H9 (cell line): ENCODE data around the gene KAZALD1. TPM values are rescaled to one million over a fixed set of nuclear protein-coding genes. Genes with fewer than 3 reads are reported as not detected.

Experiments used
- DNase-seq: peaks from one replicate; pipeline ENCODE4 v3.0.0-alpha.2; 2017
- H2AFZ ChIP-seq: one replicate; pipeline ENCODE4 v1.6.1; 2013; ENCODE audit warnings: mild to moderate bottlenecking, low read length, control low read depth, moderate library complexity
- H2AK5ac ChIP-seq: 2 replicates; pipeline ENCODE4 v1.6.1; 2013; ENCODE audit warnings: low read length, control low read depth, mixed read lengths; ENCODE audit not compliant: insufficient read length
- H2BK120ac ChIP-seq: one replicate; pipeline ENCODE4 v1.6.1; 2013; ENCODE audit warnings: low read depth, mild to moderate bottlenecking, low read length, control low read depth, inconsistent platforms; ENCODE audit not compliant: poor library complexity, severe bottlenecking
- H2BK12ac ChIP-seq: 2 replicates; pipeline ENCODE4 v1.6.1; 2013; ENCODE audit warnings: low read length, control low read depth, mixed read lengths, low read depth; ENCODE audit not compliant: insufficient read length
- H2BK15ac ChIP-seq: 2 replicates; pipeline ENCODE4 v1.6.1; 2013; ENCODE audit warnings: low read depth, low read length, control low read depth
- H2BK20ac ChIP-seq: one replicate; pipeline ENCODE4 v1.6.1; 2013; ENCODE audit warnings: low read depth, mild to moderate bottlenecking, low read length, control low read depth, inconsistent platforms; ENCODE audit not compliant: poor library complexity, severe bottlenecking
- H2BK5ac ChIP-seq: 2 replicates; pipeline ENCODE4 v1.6.1; 2013; ENCODE audit warnings: low read length, control low read depth, mixed read lengths; ENCODE audit not compliant: insufficient read length
- H3K14ac ChIP-seq: 2 replicates; pipeline ENCODE4 v1.6.1; 2013; ENCODE audit warnings: low read length, control low read depth; ENCODE audit not compliant: insufficient read depth
- H3K18ac ChIP-seq: 2 replicates; pipeline ENCODE4 v1.6.1; 2013; ENCODE audit warnings: low read depth, mild to moderate bottlenecking, mixed read lengths, low read length, control low read depth; ENCODE audit not compliant: insufficient read length
- H3K23ac ChIP-seq: 2 replicates; pipeline ENCODE4 v1.6.1; 2013; ENCODE audit warnings: low read length, control low read depth, mixed read lengths, low read depth; ENCODE audit not compliant: insufficient read length
- H3K23me2 ChIP-seq: 2 replicates; pipeline ENCODE4 v1.6.1; 2013; ENCODE audit warnings: low read depth, mild to moderate bottlenecking, mixed read lengths, low read length, control low read depth; ENCODE audit not compliant: insufficient read length, poor library complexity, severe bottlenecking
- H3K27ac ChIP-seq: 2 replicates; pipeline ENCODE4 v1.5.1; 2013; ENCODE audit warnings: low read length, control low read depth, mixed read lengths, low read depth; ENCODE audit not compliant: insufficient read length
- H3K27me3 ChIP-seq: 2 replicates; pipeline ENCODE4 v1.6.1; 2013; ENCODE audit warnings: low read length, control low read depth, inconsistent platforms; ENCODE audit not compliant: insufficient read depth
- H3K4ac ChIP-seq: 2 replicates; pipeline ENCODE4 v1.6.1; 2013; ENCODE audit warnings: low read depth, mild to moderate bottlenecking, control low read depth, inconsistent platforms, low read length, moderate library complexity
- H3K4me1 ChIP-seq: 2 replicates; pipeline ENCODE4 v1.6.1; 2013; ENCODE audit warnings: low read length, control low read depth, inconsistent platforms; ENCODE audit not compliant: insufficient read depth
- H3K4me2 ChIP-seq: 2 replicates; pipeline ENCODE4 v1.6.1; 2013; ENCODE audit warnings: low read length, control low read depth, mixed read lengths; ENCODE audit not compliant: insufficient read length, insufficient read depth
- H3K56ac ChIP-seq: 2 replicates; pipeline ENCODE4 v1.6.1; 2013; ENCODE audit warnings: low read depth, mild to moderate bottlenecking, mixed read lengths, low read length, control low read depth; ENCODE audit not compliant: insufficient read length
- H3K79me1 ChIP-seq: 2 replicates; pipeline ENCODE4 v1.6.1; 2013; ENCODE audit warnings: low read depth, mild to moderate bottlenecking, moderate library complexity, low read length, control low read depth, inconsistent platforms; ENCODE audit not compliant: insufficient read depth, poor library complexity, severe bottlenecking
- H3K79me2 ChIP-seq: 2 replicates; pipeline ENCODE4 v1.6.1; 2013; ENCODE audit warnings: low read length, control low read depth, inconsistent platforms; ENCODE audit not compliant: insufficient read depth
- H3K9ac ChIP-seq: 2 replicates; pipeline ENCODE4 v1.6.1; 2013; ENCODE audit warnings: low read length, control low read depth, mixed read lengths; ENCODE audit not compliant: insufficient read length; ENCODE audit errors: extremely low read depth
- H3K9me3 ChIP-seq: one replicate; pipeline ENCODE4 v1.6.1; 2013; ENCODE audit warnings: low read depth, low read length, inconsistent platforms; ENCODE audit not compliant: control insufficient read depth
- H3T11ph ChIP-seq: one replicate; pipeline ENCODE4 v1.6.1; 2013; ENCODE audit warnings: mild to moderate bottlenecking, low read length, control low read depth, inconsistent platforms
- H4K20me1 ChIP-seq: one replicate; pipeline ENCODE4 v1.6.1; 2013; ENCODE audit not compliant: control insufficient read depth, insufficient read length, insufficient read depth
- H4K5ac ChIP-seq: 2 replicates; pipeline ENCODE4 v1.6.1; 2013; ENCODE audit warnings: low read depth, mild to moderate bottlenecking, mixed read lengths, low read length, control low read depth; ENCODE audit not compliant: insufficient read length
- H4K8ac ChIP-seq: replicated peaks from 2 replicates; pipeline ENCODE4 v1.6.1; 2013; ENCODE audit warnings: low read length, control low read depth, mixed read lengths, low read depth; ENCODE audit not compliant: insufficient read length
- H4K91ac ChIP-seq: 2 replicates; pipeline ENCODE4 v1.6.1; 2013; ENCODE audit warnings: low read depth, mild to moderate bottlenecking, moderate library complexity, mixed read lengths, low read length, control low read depth; ENCODE audit not compliant: insufficient read length
- H3K27ac Mint-ChIP-seq, 3 experiments: 2 replicates in 2 of 3; 3 replicates in 1 of 3; pipeline ENCODE4 v1.8.0; 2020 to 2021; ENCODE audit warnings: mixed read lengths in 3 of 3, mild to moderate bottlenecking in 1 of 3, moderate library complexity in 1 of 3
- H3K27me3 Mint-ChIP-seq: 2 replicates; pipeline ENCODE4 v1.8.0; 2021; ENCODE audit warnings: low read depth, mild to moderate bottlenecking, moderate library complexity, mixed read lengths
- H3K36me3 Mint-ChIP-seq, 3 experiments: 2 replicates in 2 of 3; 3 replicates in 1 of 3; pipeline ENCODE4 v1.8.0; 2020 to 2021; ENCODE audit warnings: low read depth in 3 of 3, mixed read lengths in 3 of 3; ENCODE audit not compliant: insufficient read depth in 1 of 3
- H3K4me1 Mint-ChIP-seq, 2 experiments: 2 replicates each; pipeline ENCODE4 v1.8.0; 2020; ENCODE audit warnings: mixed read lengths in 2 of 2
- H3K4me3 Mint-ChIP-seq, 2 experiments: 2 replicates in 1 of 2; 3 replicates in 1 of 2; pipeline ENCODE4 v1.8.0; 2020 to 2021; ENCODE audit warnings: mild to moderate bottlenecking in 2 of 2, mixed read lengths in 2 of 2, moderate library complexity in 1 of 2
- H3K9me3 Mint-ChIP-seq, 2 experiments: 2 replicates in 1 of 2; 3 replicates in 1 of 2; pipeline ENCODE4 v1.8.0; 2020; ENCODE audit warnings: mild to moderate bottlenecking in 2 of 2, mixed read lengths in 2 of 2, moderate library complexity in 1 of 2
- WGBS: extraction: QIAGEN DNeasy Blood & Tissue Kit; methylation state at CpG from one replicate; pipeline ENCODE4 v1.1.7; 2013; ENCODE audit warnings: missing lambda C conversion rate, low lambda C conversion rate, mixed read lengths; ENCODE audit not compliant: insufficient read length; ENCODE audit errors: extremely low coverage; 5-methylcytosine and 5-hydroxymethylcytosine counted together
- total RNA-seq: library from RNA; stranded (reverse); gene quantifications from 2 replicates; pipeline ENCODE4 v1.2.1, GENCODE V29; 2021
- TF ChIP-seq, protein P1 (sequence below): fragments of 200-600 bp; sonication (generic); conservative IDR thresholded peaks from 3 replicates; pipeline ENCODE4 v1.8.0; 2021; ENCODE audit warnings: antibody characterized with exemption, mild to moderate bottlenecking

KAZALD1 gene
- total RNA-seq, 1 experiment from 2014 or later, result 2.9 TPM

DNA sequence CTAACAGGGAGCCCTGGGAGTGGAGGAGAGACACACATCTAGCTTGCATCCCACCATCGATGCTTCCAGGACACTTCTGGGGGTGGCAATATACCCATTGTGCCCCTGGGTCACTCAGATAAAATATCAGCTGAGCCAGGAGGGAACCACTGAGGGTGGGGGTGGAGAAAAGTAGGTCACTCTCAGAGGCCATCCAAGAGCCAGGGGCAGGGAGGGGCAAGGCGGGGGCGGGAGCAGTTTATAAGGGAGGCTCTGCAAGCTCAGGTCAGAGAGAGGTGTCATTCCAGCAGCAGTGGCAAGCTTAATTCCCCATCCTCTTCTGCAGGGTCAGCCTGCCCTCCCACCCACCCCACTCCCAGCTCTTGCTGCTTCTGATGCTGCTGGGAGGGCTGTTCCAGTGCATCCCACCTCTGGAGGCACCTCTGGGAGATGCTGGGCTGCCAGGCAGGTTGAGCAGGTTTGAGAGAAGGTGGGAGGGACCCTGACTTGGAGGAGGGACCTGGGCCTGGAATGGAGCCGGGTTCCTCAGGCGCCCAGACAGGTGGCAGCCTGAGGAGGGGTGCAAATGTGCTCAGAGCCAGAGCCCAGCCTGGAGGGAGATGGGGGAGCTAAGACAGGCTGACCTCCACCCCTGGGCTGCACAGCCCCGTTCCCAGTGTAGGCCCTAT, 49.2 kb downstream of the KAZALD1 start:
- H3K79me2 ChIP-seq, result no peaks in the 10 kb centered on the region
- H2BK15ac ChIP-seq, result no peak overlapping the region
- no peak overlapping the region for H3K9ac ChIP-seq
- H3K4me1 Mint-ChIP-seq, result peaks cover 3 to 27% of the 10 kb centered on the region in 2 experiments; a peak in 3 of 4 replicates
- no peak overlapping the region for H2BK5ac ChIP-seq
- no peaks in the 10 kb centered on the region for H3K4me1 ChIP-seq
- no peak overlapping the region for H3K4me2 ChIP-seq
- H4K91ac ChIP-seq, result no peak overlapping the region
- no peak overlapping the region for H2AK5ac ChIP-seq
- H3T11ph ChIP-seq, result no peak overlapping the region
- H2AFZ ChIP-seq, result no peak overlapping the region
- H3K56ac ChIP-seq, result no peak overlapping the region
- H3K23ac ChIP-seq, result no peak overlapping the region
- no peak overlapping the region for H4K5ac ChIP-seq
- no CpG with 5 or more reads among the region's 6 CpGs for WGBS
- no peak overlapping the region for H3K4ac ChIP-seq
- no peak overlapping the region for H3K27ac Mint-ChIP-seq
- no peak overlapping the region for H4K8ac ChIP-seq
- no peak overlapping the region for H2BK120ac ChIP-seq
- DNase-seq, result peak; percentile 53
- TF ChIP-seq, protein P1, sequence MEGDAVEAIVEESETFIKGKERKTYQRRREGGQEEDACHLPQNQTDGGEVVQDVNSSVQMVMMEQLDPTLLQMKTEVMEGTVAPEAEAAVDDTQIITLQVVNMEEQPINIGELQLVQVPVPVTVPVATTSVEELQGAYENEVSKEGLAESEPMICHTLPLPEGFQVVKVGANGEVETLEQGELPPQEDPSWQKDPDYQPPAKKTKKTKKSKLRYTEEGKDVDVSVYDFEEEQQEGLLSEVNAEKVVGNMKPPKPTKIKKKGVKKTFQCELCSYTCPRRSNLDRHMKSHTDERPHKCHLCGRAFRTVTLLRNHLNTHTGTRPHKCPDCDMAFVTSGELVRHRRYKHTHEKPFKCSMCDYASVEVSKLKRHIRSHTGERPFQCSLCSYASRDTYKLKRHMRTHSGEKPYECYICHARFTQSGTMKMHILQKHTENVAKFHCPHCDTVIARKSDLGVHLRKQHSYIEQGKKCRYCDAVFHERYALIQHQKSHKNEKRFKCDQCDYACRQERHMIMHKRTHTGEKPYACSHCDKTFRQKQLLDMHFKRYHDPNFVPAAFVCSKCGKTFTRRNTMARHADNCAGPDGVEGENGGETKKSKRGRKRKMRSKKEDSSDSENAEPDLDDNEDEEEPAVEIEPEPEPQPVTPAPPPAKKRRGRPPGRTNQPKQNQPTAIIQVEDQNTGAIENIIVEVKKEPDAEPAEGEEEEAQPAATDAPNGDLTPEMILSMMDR, result no peak
- H3K79me1 ChIP-seq, result no peaks in the 10 kb centered on the region
- no peaks in the 10 kb centered on the region for H3K9me3 ChIP-seq
- no peak overlapping the region for H2BK12ac ChIP-seq
- no peak overlapping the region; the same call in 1 of the 2 replicates for H3K14ac ChIP-seq
- H3K9me3 Mint-ChIP-seq, result no peaks in the 10 kb centered on the region
- no peak overlapping the region for H3K18ac ChIP-seq
- H3K23me2 ChIP-seq, result no peaks in the 10 kb centered on the region
- H2BK20ac ChIP-seq, result no peak overlapping the region
- H3K4me3 Mint-ChIP-seq, result 0 out of 5 replicates have a peak overlapping the region, but pooled peaks of 1 of the 2 experiments have one; percentile 17
- no peaks in the 10 kb centered on the region for H4K20me1 ChIP-seq
- H3K36me3 Mint-ChIP-seq, result no peaks in the 10 kb centered on the region
- no peak overlapping the region for H3K27ac ChIP-seq
- H3K27me3 ChIP-seq, result no peaks in the 10 kb centered on the region
- peaks cover 62% of the 10 kb centered on the region for H3K27me3 Mint-ChIP-seq
